Stimulated activated CD8-positive, alpha-beta memory T cell treated with anti-CD3 and anti-CD28 coated beads, Interleukin-2, amount 100 ng/mL, for 1 hour (primary cell): ENCODE data around the gene RFC1.
"Not testable (repeated sequence)": the region's sequence is repeated elsewhere in the genome, so short reads cannot be mapped to it uniquely, and the experiment has no call there.

Experiments used
- DNase-seq, 2 donors: peaks; one replicate each; pipeline ENCODE4 v3.0.0-alpha.2; 2020; ENCODE audit warnings: low read depth in 2 of 2

RFC1 gene

GRCh38 chr4:39353478-39354253, 12.5 kb downstream of the RFC1 start:
- no peak for DNase-seq

GRCh38 chr4:39353149-39353477, 13.0 kb downstream of the RFC1 start:
- DNase-seq = not testable (repeated sequence)

- DNase-seq = no peak
Observed at GRCh38 chr4:39349326-39349725, 16.8 kb downstream of the RFC1 start.

- no peak for DNase-seq
Observed at GRCh38 chr4:39348371-39349315, 17.5 kb downstream of the RFC1 start.

GRCh38 chr4:39346856-39347519, 19.2 kb downstream of the RFC1 start:
- no peak for DNase-seq

- DNase-seq = no peak
Observed at GRCh38 chr4:39342731-39343130, 23.4 kb downstream of the RFC1 start.

- DNase-seq = no peak
Observed at GRCh38 chr4:39341075-39341725, 25.0 kb downstream of the RFC1 start.

GRCh38 chr4:39339968-39340367, 26.2 kb downstream of the RFC1 start:
- no peak for DNase-seq

- DNase-seq = no peak
Observed at GRCh38 chr4:39337841-39338240, 28.3 kb downstream of the RFC1 start.

- DNase-seq = no peak
Observed at GRCh38 chr4:39335566-39335965, 30.6 kb downstream of the RFC1 start.

- no peak for DNase-seq
Observed at GRCh38 chr4:39331191-39331590, 35.0 kb downstream of the RFC1 start.

- DNase-seq = no peak
Observed at GRCh38 chr4:39330353-39330752, 35.8 kb downstream of the RFC1 start.

- no peak for DNase-seq
Observed at GRCh38 chr4:39326468-39326977, 39.6 kb downstream of the RFC1 start.

GRCh38 chr4:39324897-39325613, 41.1 kb downstream of the RFC1 start:
- no peak for DNase-seq

GRCh38 chr4:39324446-39324845, 41.7 kb downstream of the RFC1 start:
- DNase-seq = no peak

GRCh38 chr4:39323821-39324220, 42.3 kb downstream of the RFC1 start:
- DNase-seq = no peak

GRCh38 chr4:39320381-39321115, 45.6 kb downstream of the RFC1 start:
- no peak for DNase-seq

- DNase-seq = no peak
Observed at GRCh38 chr4:39319676-39320075, 46.5 kb downstream of the RFC1 start.

GRCh38 chr4:39312816-39313215, 53.3 kb downstream of the RFC1 start:
- no peak for DNase-seq

- no peak for DNase-seq
Observed at GRCh38 chr4:39308611-39309010, 57.6 kb downstream of the RFC1 start.
